GM19467 (cell line): Measurements from ENCODE around the gene PHRF1.

Experiments
- ATAC-seq: cut with Tn5 transposase; IDR thresholded peaks from one replicate; pipeline ENCODE4 v1.9.1; 2021; ENCODE audit warnings: mild to moderate bottlenecking, moderate library complexity; ENCODE audit not compliant: unreplicated experiment

The PHRF1 gene

DNA sequence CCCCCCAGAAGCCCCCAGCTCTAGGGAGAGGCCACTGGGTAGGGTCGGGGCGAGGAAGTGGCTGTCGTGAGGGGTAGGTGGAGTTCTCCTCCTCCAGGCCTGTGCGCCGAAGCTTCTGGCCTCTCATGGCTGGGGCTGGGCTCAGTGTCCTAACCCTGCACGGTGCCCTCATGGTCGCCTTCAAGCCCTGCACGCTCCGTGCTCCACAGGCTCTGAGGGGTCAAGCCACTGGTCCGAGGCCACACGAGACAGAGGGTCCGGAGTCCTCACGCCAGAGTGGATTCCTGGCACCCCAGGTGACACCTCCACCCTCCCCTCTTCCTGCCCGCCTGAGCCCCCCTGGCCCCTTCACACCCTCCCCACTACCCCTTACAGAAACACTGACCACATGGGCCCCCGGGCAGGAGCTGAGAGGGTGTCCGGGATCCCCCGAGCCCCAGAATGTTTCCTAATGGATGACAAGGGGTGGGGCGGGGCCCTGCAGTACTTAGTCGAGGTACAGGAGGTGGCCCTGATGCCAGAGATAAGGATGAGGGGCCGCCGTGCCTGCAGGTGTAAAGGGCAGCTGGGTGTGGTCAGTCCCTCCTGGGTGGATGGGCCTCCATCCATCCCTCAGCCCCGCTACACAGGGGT, 49.5 kb downstream of the PHRF1 start:
- no peak for ATAC-seq

DNA sequence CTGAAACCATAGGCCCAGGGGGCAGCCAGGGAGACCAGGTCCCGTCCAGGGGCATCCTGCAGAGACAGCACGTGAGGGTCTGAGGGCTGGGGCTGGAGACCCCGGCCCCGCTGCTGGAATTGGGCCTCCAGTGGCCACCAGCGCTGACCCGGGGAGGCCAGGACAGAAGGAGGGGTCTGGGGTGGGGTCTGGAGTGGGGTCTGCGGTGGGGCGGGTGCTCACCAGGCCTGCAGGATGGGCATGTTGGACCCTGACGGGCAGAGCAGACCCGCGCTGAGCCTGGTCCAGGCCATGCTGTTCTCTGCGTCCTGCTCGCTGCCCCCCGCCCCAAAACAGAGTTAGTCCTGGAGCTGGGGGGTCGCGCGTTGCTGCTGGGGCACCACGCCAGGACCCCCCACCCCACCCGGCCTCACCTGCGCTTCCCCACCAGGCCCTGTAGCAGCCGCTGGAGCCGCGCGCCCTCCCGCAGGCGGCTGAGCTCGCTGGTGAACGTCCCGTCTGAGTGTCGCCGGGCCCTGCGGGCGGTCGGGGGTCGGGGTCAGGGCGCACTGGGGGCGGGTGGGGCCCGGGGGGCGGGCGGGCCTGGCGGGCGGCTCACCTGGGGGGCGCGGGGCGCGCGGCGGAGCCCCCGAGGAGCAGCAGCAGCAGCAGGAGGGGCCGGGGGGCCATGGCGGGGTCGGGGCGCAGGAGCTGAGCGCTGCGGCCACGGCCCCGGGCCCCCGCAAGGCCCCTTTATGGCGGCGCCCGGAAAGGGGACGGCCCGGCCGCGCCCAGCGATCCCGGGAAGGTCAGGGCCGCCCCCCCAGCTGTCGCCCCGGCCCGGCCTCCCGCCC, 50.4 kb downstream of the PHRF1 start, which contains the start of gene SCT:
Gene SCT, minus strand, starts transcription at position 707 of the 833 bp plus-strand sequence. Its CDS starts 38 bp downstream, at position 669.
- no peak for ATAC-seq

DNA sequence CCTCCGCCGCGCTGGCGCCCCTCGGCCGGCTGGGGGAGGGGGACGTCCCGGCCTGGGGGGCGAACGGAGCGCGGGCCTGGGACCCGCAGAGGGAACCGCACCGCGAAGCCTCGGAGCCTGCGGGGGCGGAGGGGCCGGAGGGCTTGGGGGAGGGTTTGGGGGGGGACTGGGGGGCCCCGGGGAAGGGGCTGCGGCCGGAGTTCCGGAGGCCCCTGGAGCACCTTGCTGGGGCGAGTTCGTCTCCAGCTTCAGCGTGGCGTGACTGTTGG, 51.0 kb downstream of the PHRF1 start:
- no peak for ATAC-seq

DNA sequence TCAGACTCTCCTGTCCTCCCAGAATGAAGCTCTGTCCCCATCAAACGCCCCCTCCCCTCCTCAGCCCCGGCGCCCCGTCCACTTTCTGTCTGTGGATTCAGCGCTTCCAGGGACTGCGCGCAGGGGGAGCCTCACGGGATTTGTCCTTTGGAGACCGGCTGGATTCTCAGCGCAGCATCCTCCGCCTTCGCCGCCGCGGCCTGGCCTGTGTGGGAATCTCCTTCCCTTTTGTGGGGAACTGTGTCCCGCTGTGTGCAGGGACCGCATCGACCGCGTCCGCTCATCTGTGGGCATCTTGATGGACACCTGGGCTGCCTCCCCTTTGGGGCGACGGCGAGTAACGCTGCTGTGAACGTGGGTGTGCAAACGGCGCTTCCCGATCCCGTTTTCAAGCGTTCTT, 51.8 kb downstream of the PHRF1 start:
- ATAC-seq, result no peak

DNA sequence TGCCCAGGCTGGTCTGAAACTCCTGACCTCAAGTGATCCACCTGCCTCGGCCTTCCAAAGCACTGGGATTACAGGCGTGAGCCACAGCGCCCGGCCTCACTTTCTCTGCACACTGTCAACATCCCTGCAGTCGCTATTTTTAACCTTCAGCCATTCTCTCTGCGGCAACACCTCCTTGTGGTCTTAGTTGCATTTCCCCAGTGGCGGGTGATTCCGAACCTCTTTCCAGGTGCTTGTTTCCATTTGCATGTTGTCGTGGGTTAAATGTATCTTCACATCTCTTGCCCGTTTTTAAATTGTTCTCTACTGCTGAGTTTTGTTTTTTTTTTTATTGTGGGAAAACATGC, 52.9 kb downstream of the PHRF1 start:
- no peak for ATAC-seq

DNA sequence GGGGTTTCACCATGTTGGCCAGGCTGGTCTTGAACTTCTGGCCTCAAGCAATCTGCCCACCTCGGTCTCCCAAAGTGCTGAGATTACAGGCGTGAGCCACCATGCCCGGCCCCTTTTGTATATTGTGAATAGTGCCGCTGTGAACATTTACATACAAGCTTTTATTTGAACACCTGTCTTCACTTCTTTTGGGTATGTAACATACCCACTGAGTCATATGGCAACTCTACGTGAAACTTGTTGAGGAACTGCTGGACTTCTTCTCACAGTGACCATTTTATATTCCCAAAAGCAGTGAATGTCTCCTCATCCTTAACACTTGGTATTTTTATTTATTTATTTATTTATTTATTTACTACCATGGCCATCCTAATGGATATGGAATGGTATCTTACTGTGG, 54.6 kb downstream of the PHRF1 start:
- no peak for ATAC-seq

DNA sequence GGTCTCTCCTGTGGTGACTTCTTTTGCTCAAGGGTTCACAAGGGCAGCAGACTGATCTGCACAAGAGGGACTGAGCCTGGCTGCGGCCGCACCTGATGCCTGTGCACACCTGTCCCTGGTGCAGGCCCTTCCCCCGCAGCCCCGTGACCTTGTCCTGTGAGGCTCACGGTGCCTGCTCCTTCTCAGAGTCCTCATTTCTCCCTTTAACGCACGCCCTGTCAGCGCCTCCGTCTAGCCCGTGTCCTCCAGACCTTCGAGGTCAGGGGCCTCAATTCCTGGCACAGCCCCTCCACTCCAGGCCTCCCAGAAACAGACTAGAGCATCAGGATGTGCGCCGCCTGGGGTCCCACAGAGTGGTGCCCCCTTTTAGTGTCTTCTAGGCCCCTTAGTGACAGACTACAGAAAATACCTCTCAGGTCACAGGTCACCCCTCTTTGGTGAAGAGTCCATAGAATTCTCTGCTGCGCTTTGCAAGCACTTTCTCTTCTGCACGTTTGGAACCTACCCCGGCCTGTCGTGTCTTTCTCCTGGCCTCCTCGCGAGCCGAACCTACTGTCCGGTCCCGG, 59.8 kb downstream of the PHRF1 start:
- no peak for ATAC-seq

DNA sequence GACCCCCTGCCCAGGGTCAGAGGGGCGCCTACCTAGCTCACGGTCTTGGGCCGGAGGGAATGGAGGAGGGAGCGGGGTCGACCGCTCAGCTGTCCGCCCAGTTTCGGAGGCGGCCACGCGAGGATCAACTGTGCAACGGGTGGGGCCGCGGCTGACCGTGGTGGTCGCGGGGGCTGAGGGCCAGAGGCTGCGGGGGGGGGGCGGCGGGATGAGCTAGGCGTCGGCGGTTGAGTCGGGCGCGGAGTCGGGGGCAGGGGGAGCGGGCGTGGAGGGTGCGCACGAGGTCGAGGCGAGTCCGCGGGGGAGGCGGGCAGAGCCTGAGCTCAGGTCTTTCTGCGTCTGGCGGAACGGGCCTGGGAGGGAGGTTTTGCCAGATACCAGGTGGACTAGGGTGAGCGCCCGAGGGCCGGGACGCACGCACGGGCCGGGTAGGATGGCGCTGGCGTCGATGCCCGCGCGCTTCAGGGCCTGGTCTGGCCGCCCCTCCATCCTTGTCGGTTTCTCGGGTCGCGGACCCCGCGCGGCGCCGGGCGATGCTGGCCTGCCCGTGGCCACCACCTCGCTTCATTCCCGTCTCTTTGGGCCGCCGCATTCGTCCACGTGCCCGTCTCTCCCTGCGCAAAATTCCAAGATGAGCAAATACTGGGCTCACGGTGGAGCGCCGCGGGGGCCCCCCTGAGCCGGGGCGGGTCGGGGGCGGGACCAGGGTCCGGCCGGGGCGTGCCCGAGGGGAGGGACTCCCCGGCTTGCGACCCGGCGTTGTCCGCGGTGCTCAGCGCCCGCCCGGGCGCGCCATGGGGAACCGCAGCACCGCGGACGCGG, 60.5 kb downstream of the PHRF1 start, which contains the start of gene DRD4:
Gene DRD4, plus strand, starts transcription at position 759 of the 822 bp plus-strand sequence. Its CDS starts 36 bp downstream, at position 795.
- no peak for ATAC-seq

DNA sequence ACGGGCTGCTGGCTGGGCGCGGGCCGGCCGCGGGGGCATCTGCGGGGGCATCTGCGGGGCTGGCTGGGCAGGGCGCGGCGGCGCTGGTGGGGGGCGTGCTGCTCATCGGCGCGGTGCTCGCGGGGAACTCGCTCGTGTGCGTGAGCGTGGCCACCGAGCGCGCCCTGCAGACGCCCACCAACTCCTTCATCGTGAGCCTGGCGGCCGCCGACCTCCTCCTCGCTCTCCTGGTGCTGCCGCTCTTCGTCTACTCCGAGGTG, 61.0 kb downstream of the PHRF1 start:
- ATAC-seq, result no peak

DNA sequence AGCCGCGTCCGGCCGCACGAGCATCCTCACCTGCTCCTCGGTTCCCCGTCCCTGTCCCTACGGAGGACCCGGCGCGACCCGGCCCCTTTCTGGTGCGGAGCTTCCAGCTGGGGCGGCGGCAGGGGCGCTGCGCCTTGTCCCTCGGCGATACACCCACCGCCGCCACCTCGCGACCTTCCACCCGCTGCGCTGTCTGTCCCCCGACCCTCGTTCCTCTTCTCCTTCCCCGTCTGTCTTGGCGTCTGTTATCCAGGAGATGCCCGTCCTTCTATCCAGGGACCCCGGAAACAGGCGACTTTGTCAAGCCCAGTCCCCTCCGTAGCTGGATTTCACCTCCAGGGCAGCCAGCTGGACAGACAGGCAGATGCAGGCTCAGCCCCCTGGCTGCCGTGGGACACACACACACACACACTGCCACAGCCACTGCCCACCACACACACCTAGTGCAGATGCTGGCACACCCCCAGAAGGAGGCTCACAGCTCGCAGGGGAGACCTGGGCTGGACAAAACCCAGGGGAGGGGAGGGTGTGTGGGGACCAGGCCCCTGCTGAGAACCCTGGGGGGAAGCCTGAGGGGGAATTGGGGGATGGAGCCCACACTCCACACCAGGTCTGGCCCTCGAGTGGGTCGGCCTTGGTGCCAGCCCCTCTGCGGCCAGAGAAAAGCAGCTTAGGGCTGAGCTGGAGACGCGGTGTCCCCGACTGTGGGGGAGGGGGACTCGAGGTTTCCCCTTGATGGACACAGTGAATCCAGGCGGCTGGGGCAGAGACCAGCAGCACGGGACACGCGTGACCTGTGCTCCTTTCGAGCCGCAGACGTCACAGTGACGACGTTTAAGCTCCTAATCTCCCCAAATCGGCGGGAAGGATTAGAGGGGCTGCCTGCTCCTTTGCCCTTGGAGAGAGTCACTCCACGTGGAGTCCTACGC, 61.6 kb downstream of the PHRF1 start:
- no peak for ATAC-seq

DNA sequence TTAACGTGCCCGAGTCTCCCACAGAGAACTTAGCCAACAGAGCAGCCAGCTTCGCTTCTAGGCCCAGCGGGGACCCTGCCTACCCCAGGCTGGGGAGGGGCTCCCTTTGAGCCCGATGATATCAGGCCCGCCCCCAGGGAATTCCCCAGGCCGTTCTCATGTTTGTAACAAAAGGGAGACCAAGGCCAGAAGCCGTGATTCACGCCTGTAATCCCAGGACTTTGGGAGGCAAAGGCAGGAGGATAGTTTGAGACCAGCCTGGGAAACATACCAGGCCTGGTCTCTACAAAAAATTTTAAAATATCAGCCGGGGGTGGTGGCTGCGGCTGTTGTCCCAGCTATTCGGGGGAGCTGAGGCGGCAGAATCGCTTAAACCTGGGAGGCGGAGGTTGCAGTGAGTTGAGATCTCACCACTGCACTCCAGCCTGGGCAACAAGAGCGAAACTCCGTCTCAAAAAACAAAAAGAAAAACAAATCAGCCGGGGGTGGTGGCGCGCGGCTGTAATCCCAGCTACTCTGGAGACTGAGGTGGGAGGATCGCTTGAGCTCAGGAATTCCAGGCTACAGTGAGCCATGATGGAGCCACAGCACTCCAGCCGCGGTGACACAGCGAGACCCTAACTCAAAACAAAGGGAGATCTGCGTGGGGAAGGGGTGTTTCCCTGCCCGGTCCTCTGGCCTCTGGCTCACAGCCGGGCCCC, 62.5 kb downstream of the PHRF1 start:
- no peak for ATAC-seq

DNA sequence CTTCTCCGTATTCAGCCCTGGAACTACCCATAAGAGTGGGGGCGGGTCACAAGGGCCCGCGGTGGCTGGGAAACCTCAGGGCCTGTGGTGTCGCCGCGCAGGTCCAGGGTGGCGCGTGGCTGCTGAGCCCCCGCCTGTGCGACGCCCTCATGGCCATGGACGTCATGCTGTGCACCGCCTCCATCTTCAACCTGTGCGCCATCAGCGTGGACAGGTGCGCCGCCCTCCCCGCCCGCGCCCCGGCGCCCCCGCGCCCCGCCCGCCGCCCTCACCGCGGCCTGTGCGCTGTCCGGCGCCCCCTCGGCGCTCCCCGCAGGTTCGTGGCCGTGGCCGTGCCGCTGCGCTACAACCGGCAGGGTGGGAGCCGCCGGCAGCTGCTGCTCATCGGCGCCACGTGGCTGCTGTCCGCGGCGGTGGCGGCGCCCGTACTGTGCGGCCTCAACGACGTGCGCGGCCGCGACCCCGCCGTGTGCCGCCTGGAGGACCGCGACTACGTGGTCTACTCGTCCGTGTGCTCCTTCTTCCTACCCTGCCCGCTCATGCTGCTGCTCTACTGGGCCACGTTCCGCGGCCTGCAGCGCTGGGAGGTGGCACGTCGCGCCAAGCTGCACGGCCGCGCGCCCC, 63.2 kb downstream of the PHRF1 start:
- no peak for ATAC-seq

DNA sequence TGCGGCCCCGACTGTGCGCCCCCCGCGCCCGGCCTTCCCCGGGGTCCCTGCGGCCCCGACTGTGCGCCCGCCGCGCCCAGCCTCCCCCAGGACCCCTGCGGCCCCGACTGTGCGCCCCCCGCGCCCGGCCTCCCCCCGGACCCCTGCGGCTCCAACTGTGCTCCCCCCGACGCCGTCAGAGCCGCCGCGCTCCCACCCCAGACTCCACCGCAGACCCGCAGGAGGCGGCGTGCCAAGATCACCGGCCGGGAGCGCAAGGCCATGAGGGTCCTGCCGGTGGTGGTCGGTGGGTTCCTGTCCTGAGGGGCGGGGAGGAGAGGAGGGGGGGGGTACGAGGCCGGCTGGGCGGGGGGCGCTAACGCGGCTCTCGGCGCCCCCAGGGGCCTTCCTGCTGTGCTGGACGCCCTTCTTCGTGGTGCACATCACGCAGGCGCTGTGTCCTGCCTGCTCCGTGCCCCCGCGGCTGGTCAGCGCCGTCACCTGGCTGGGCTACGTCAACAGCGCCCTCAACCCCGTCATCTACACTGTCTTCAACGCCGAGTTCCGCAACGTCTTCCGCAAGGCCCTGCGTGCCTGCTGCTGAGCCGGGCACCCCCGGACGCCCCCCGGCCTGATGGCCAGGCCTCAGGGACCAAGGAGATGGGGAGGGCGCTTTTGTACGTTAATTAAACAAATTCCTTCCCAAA, 63.9 kb downstream of the PHRF1 start:
- no peak for ATAC-seq

DNA sequence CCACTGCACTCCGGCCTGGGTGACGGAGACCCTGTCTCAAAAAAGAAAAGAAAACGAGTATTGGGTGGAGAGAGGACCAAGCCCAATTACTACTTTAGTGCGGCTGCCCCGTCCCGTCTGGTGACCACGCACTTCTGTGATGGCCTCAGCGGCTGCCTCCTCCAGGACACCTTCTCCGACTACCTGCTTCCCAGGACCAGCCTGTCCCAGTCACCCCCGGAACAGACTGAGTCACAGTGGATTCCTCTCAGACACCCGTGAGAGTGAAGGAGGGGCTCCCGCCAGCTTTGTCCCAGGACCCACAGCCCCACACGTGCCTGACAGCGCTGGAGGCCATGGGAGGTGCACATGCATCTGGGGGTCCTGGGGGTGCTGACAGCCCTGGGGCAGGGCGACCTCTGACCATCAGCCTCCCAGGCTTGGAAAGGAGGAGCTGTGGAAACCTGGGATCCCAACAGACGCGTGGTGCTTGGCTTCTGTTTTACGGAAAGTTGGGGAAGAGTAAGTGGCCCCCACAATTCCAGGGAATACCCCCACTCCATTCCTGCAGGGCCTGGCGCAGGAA, 65.6 kb downstream of the PHRF1 start:
- no peak for ATAC-seq

DNA sequence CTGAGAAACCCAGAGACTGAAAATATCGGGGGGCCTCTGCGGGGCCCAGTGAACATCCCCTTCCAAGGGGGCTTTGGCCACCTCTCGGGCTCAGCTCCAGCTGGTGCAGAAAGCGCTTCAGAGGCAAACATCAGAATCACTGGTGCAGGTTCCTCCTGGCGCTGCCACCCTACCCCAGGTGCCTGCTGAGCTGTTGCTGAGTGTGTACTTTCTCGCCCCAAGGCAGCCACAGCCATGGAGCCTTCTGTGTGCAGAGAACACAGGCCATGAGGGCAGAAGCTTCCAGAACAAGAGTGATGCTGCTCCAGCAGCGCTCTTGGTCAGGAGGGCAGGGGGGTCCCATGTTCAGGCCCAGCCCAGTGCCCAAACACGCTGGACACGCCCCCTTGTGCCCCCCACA, 67.1 kb downstream of the PHRF1 start:
- no peak for ATAC-seq

DNA sequence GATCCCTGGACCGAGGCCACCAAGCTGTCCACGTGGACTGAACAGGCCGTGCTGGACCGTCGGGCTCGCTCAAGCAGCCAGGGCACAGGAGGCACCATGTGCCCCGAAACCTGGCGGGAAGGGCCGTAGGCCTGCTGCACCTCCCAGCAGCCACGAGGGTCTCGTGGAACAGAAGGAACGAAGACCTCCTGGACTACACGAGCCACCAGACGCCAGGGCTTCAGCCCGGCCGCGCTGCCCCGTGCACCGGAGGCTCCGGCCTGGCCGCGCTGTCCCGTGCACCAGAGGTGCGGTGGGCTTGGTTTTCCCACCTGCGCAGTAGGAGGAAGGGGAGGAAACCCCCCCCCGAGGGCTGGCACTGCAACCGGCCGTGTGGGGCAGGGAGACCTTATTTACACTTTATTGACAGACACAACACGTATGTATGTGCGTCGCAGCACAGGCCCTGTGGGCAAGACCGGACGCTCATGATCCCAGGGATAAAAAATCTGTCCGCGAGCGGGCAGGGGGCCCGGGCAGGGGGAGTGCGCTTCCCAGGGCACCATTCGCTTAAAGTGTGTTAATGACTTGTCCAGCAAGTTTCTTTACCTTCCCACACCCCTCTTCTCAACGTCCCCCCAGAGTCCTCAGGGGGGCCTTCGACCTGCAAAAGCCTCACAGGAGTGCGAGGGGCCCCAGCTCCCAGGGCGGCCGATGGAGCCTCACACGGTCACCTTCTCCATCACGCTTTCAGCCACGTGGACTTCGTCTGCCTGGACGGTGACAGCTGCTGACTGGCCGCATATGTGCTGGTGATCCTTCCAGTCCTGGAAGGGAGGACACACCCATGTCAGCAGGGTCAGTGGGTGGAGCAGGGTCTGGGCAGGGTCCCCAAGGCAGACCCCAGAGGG, 67.8 kb downstream of the PHRF1 start:
- no peak for ATAC-seq

DNA sequence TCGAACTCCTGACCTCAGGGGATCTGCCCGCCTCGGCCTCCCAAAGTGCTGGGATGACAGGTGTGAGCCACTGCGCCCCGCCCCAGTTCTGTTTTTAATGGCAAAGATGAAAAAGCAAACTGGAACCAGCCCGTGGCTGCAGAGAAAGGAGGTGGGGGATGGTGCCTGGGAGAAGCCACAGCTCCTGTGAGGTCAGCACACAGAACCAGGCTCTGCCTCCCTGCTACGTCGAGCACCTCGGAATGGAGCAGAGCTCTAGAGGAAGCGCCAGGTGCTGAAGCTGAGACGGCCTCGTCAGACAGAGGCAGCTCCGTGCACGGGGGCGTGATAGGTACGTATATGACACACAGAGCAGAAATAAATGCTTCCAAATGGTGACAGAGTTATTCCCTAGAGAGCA, 69.3 kb downstream of the PHRF1 start:
- ATAC-seq, result no peak

DNA sequence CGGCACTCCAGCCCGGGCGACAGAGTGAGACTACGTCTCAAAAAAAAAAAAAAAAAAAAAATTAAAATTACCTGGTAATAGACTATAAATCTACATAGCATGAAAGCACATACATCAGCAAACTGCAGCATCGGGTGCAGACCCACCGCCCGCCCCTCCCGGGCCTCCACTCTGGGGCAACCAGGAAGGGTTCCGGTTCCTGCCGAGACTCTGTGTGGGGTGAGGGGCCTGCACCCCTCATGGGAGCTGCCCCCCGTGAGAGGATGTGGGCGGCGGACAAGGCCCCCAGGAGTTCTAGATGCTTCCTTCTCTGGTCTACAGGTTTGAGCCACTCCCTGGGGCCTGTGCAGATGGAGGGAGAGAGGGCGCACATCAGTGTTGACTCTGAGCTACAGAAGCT, 69.9 kb downstream of the PHRF1 start:
- ATAC-seq, result no peak
